Activated CD8-positive, alpha-beta T cell treated with anti-CD3 and anti-CD28 coated beads for 36 hours (primary cell): ENCODE measurements around the gene IQCE. TPM values are rescaled to one million over a fixed set of nuclear protein-coding genes. Genes with fewer than 3 reads are reported as not detected.

Experiments used
- ATAC-seq: fragments of 200-7000 bp; cut with Tn5 transposase; one replicate; pipeline ENCODE4 v1.10.0; 2021; ENCODE audit warnings: mild to moderate bottlenecking, moderate library complexity
- CTCF ChIA-PET: fragments of 350-600 bp; sonication (Branson Sonifier 250); formaldehyde crosslinking; loops from one replicate; lab custom pipeline; 2021; ENCODE audit warnings: antibody characterized with exemption; lab: Charles Lee
- POLR2A ChIA-PET: fragments of 350-600 bp; sonication (Branson Sonifier 250); formaldehyde crosslinking; loops from one replicate; lab custom pipeline; 2021; ENCODE audit warnings: antibody characterized with exemption; lab: Charles Lee
- DNase-seq: peaks from one replicate; pipeline ENCODE4 v3.0.0-alpha.2; 2020
- H3K27ac Mint-ChIP-seq: one replicate; pipeline ENCODE4 v1.8.0; 2021; ENCODE audit warnings: mild to moderate bottlenecking, mixed read lengths
- H3K27me3 Mint-ChIP-seq: one replicate; pipeline ENCODE4 v1.8.0; 2021; ENCODE audit warnings: mixed read lengths
- H3K36me3 Mint-ChIP-seq: one replicate; pipeline ENCODE4 v1.8.0; 2021; ENCODE audit warnings: low read depth, mixed read lengths
- H3K4me1 Mint-ChIP-seq: one replicate; pipeline ENCODE4 v1.8.0; 2021; ENCODE audit warnings: low read depth, mixed read lengths
- H3K4me3 Mint-ChIP-seq: one replicate; pipeline ENCODE4 v1.8.0; 2021; ENCODE audit warnings: mild to moderate bottlenecking, moderate library complexity, mixed read lengths
- H3K9me3 Mint-ChIP-seq: one replicate; pipeline ENCODE4 v1.8.0; 2021; ENCODE audit warnings: mixed read lengths
- CTCF ChIP-seq: fragments of 200-600 bp; IDR thresholded peaks from one replicate; pipeline ENCODE4 v1.8.0; 2022; ENCODE audit warnings: antibody characterized with exemption, mild to moderate bottlenecking
- intact Hi-C: fragments of 100-400 bp; cut with micrococcal nuclease; formaldehyde crosslinking; loops from one replicate; pipeline ENCODE4 v1.10.0; 2022
- total RNA-seq, 2 experiments: library from RNA; stranded (reverse); gene quantifications; one replicate each; pipeline ENCODE4 v1.2.3, GENCODE V29; 2021

IQCE gene
- total RNA-seq, 2 experiments from 2014 or later: 4.0 to 4.3 TPM

- DNase-seq (no peak), ATAC-seq (no peak)
- H3K27me3 Mint-ChIP-seq: no peaks in the 10 kb centered on the region
- peaks cover 7% of the 10 kb centered on the region for H3K4me1 Mint-ChIP-seq
- no peak overlapping the region for H3K4me3 Mint-ChIP-seq
- TF ChIP-seq CTCF: no peak
- no peaks in the 10 kb centered on the region for H3K36me3 Mint-ChIP-seq
- POLR2A ChIA-PET: no interaction called here
- CTCF ChIA-PET: interaction anchor here (2.7 kb wide), 1 partner anchor 96 kb away, joined by 6 read pairs; no protein-coding TSS in a partner anchor
- no peak overlapping the region for H3K27ac Mint-ChIP-seq
- intact Hi-C loops: no loop called here
- H3K9me3 Mint-ChIP-seq: no peaks in the 10 kb centered on the region
Measured at GRCh38 chr7:2613098-2613930, 54.5 kb downstream of the IQCE start.

- ChIA-PET POLR2A (interaction anchor here (0.6 kb wide), 2 partner anchors 17 to 578 kb away, joined by 3 to 4 read pairs; partner anchors contain the start of gene TTYH3), CTCF (interaction anchor here (2.7 kb wide), 1 partner anchor 96 kb away, joined by 6 read pairs; no protein-coding TSS in a partner anchor)
- TF ChIP-seq CTCF: no peak
- peaks cover 4% of the 10 kb centered on the region for H3K4me1 Mint-ChIP-seq
- H3K36me3 Mint-ChIP-seq: no peaks in the 10 kb centered on the region
- H3K27me3 Mint-ChIP-seq: no peaks in the 10 kb centered on the region
- no peak for ATAC-seq
- intact Hi-C loops: no loop called here
- H3K4me3 Mint-ChIP-seq: no peak overlapping the region
- no peaks in the 10 kb centered on the region for H3K9me3 Mint-ChIP-seq
- H3K27ac Mint-ChIP-seq: no peak overlapping the region
- DNase-seq: no peak
Measured at GRCh38 chr7:2613931-2614600, 55.3 kb downstream of the IQCE start.

GRCh38 chr7:2614631-2615330 lies 56.0 kb downstream of the IQCE start:
- POLR2A ChIA-PET: interaction anchor here (0.6 kb wide), 2 partner anchors 17 to 577 kb away, joined by 3 to 4 read pairs; partner anchors contain the start of gene TTYH3
- H3K27me3 Mint-ChIP-seq: no peaks in the 10 kb centered on the region

More at GRCh38 chr7:2614631-2615330, 56.0 kb downstream of the IQCE start:
- DNase-seq (no peak), ATAC-seq (no peak)
- H3K4me3 Mint-ChIP-seq: no peak overlapping the region
- no peak overlapping the region for H3K27ac Mint-ChIP-seq
- CTCF ChIA-PET: interaction anchor here (2.7 kb wide), 1 partner anchor 95 kb away, joined by 6 read pairs; no protein-coding TSS in a partner anchor
- intact Hi-C loops: no loop called here
- no peak for TF ChIP-seq CTCF
- H3K9me3 Mint-ChIP-seq: no peaks in the 10 kb centered on the region
- H3K36me3 Mint-ChIP-seq: no peaks in the 10 kb centered on the region
- H3K4me1 Mint-ChIP-seq: no peaks in the 10 kb centered on the region
